Loucy (cell line): ENCODE measurements around the gene TRMO.

Experiments
- H2AFZ ChIP-seq: fragments of 200-600 bp; sonication (generic); 2 replicates; pipeline ENCODE4 v1.6.0; 2016; ENCODE audit warnings: antibody characterized with exemption, mild to moderate bottlenecking, low read length, moderate library complexity
- H3F3A ChIP-seq: fragments of 200-600 bp; 2 replicates; pipeline ENCODE4 v1.6.0; 2016; ENCODE audit warnings: antibody characterized with exemption, low read depth, mild to moderate bottlenecking
- H3K27me3 ChIP-seq: fragments of 200-600 bp; sonication (generic); 2 replicates; pipeline ENCODE4 v1.6.1; 2014; ENCODE audit warnings: low read length, mild to moderate bottlenecking; ENCODE audit not compliant: insufficient read depth, poor library complexity, severe bottlenecking
- H3K36me3 ChIP-seq: fragments of 200-600 bp; sonication (generic); 2 replicates; pipeline ENCODE4 v1.6.1; 2016; ENCODE audit warnings: low read length; ENCODE audit not compliant: insufficient read depth
- H3K4me1 ChIP-seq: fragments of 200-600 bp; sonication (generic); 2 replicates; pipeline ENCODE4 v1.5.1; 2014; ENCODE audit warnings: low read length, mild to moderate bottlenecking; ENCODE audit not compliant: insufficient read depth, poor library complexity, severe bottlenecking
- H3K4me2 ChIP-seq: fragments of 200-600 bp; sonication (generic); 2 replicates; pipeline ENCODE4 v1.6.0; 2014; ENCODE audit warnings: antibody characterized with exemption, low read length, low read depth, mild to moderate bottlenecking; ENCODE audit not compliant: poor library complexity, severe bottlenecking
- H3K4me3 ChIP-seq: fragments of 200-600 bp; sonication (generic); 2 replicates; pipeline ENCODE4 v1.5.1; 2014; ENCODE audit warnings: low read length, mild to moderate bottlenecking, mixed read lengths; ENCODE audit not compliant: poor library complexity, severe bottlenecking
- H3K79me2 ChIP-seq: fragments of 200-600 bp; sonication (generic); 2 replicates; pipeline ENCODE4 v1.6.1; 2014; ENCODE audit warnings: low read length; ENCODE audit not compliant: insufficient read depth
- H3K9ac ChIP-seq: fragments of 200-600 bp; sonication (generic); 2 replicates; pipeline ENCODE4 v1.6.0; 2014; ENCODE audit warnings: mild to moderate bottlenecking, low read depth, low read length, moderate library complexity; ENCODE audit not compliant: poor library complexity, severe bottlenecking
- H3K9me2 ChIP-seq: fragments of 200-600 bp; sonication (generic); replicated peaks from 2 replicates; pipeline ENCODE4 v1.6.1; 2016; ENCODE audit warnings: low read depth, low read length, mixed read lengths
- H3K9me3 ChIP-seq: fragments of 200-600 bp; sonication (generic); 2 replicates; pipeline ENCODE4 v1.6.1; 2014; ENCODE audit warnings: mild to moderate bottlenecking, antibody characterized with exemption, low read length, low read depth; ENCODE audit not compliant: insufficient read depth
- H4K20me1 ChIP-seq: fragments of 200-600 bp; sonication (generic); 2 replicates; pipeline ENCODE4 v1.6.0; 2014; ENCODE audit warnings: antibody characterized with exemption, low read length, mild to moderate bottlenecking; ENCODE audit not compliant: insufficient read depth, poor library complexity, severe bottlenecking
- EZH2phosphoT487 ChIP-seq: fragments of 200-600 bp; IDR thresholded peaks from 2 replicates; pipeline ENCODE4 v1.6.1; 2018; ENCODE audit warnings: antibody characterized with exemption, mild to moderate bottlenecking, moderate library complexity, borderline replicate concordance
- TF ChIP-seq, protein P1 (sequence below): fragments of 200-600 bp; sonication (generic); conservative IDR thresholded peaks from 2 replicates; pipeline ENCODE4 v1.5.1; 2014; ENCODE audit warnings: mild to moderate bottlenecking, antibody characterized with exemption, low read length

The TRMO gene

DNA sequence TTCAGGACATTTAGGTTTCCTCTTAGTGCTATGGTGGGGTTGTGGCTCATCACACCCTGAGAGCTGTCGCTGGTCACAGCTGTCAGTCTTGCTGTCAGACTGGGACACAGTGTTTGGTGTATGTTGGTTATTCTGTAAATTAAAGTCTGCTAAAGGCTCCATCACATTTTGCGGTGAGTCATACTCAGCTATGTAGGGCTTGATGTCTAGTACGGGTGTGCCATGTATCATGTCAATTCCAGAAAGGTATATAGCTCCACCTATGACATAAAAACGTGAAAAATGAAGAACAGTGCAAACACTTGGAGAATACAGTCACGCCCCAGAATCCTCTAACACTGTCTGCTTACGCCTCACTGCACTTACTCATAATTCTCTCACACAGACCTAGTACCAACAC is 11.9 kb downstream of the TRMO start:
- peaks cover 4% of the 10 kb centered on the region; the same call in 1 of the 2 replicates for H3K79me2 ChIP-seq
- H3K9me2 ChIP-seq = no peaks in the 10 kb centered on the region
- H3F3A ChIP-seq = no peaks in the 10 kb centered on the region
- no peaks in the 10 kb centered on the region for H3K9me3 ChIP-seq
- no peak overlapping the region for H3K4me3 ChIP-seq
- H3K4me2 ChIP-seq = no peak overlapping the region
- peaks cover 10% of the 10 kb centered on the region; the same call in 1 of the 2 replicates for H3K36me3 ChIP-seq
- H4K20me1 ChIP-seq = no peaks in the 10 kb centered on the region
- TF ChIP-seq EZH2phosphoT487 = no peak
- TF ChIP-seq, protein P1, sequence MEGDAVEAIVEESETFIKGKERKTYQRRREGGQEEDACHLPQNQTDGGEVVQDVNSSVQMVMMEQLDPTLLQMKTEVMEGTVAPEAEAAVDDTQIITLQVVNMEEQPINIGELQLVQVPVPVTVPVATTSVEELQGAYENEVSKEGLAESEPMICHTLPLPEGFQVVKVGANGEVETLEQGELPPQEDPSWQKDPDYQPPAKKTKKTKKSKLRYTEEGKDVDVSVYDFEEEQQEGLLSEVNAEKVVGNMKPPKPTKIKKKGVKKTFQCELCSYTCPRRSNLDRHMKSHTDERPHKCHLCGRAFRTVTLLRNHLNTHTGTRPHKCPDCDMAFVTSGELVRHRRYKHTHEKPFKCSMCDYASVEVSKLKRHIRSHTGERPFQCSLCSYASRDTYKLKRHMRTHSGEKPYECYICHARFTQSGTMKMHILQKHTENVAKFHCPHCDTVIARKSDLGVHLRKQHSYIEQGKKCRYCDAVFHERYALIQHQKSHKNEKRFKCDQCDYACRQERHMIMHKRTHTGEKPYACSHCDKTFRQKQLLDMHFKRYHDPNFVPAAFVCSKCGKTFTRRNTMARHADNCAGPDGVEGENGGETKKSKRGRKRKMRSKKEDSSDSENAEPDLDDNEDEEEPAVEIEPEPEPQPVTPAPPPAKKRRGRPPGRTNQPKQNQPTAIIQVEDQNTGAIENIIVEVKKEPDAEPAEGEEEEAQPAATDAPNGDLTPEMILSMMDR = no peak
- no peaks in the 10 kb centered on the region for H3K27me3 ChIP-seq
- no peak overlapping the region for H2AFZ ChIP-seq
- no peak overlapping the region for H3K9ac ChIP-seq
- peaks cover 23% of the 10 kb centered on the region for H3K4me1 ChIP-seq

DNA sequence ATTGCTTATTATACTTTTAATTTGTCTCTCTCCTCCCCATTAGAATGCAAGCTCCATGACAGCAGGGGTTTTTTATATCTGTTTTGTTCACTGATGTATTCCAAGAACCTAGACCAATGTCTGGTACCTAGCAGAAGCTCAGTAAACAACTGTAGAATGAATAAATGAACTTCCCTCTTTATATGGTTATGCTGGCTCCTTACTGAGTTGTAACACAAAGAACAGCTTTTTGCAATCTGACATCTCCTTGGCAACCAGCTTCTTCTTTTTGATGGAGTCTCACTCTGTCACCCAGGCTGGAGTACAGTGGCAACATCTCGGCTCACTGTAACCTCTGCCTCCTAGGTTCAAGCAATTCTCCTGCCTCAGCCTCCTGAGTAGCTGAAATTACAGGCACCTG is 13.6 kb downstream of the TRMO start:
- no peak overlapping the region for H3K4me2 ChIP-seq
- H3K9me2 ChIP-seq = no peaks in the 10 kb centered on the region
- peaks cover 4% of the 10 kb centered on the region; the same call in 1 of the 2 replicates for H3K79me2 ChIP-seq
- H3K36me3 ChIP-seq = peaks cover 10% of the 10 kb centered on the region; the same call in 1 of the 2 replicates
- no peak overlapping the region for H3K4me3 ChIP-seq
- no peaks in the 10 kb centered on the region for H4K20me1 ChIP-seq
- H3K27me3 ChIP-seq = no peaks in the 10 kb centered on the region
- H3K9me3 ChIP-seq = no peaks in the 10 kb centered on the region
- TF ChIP-seq EZH2phosphoT487 = no peak
- TF ChIP-seq, protein P1 = no peak
- no peak overlapping the region for H2AFZ ChIP-seq
- no peak overlapping the region for H3K9ac ChIP-seq
- peaks cover 31% of the 10 kb centered on the region for H3K4me1 ChIP-seq
- H3F3A ChIP-seq = no peaks in the 10 kb centered on the region

GRCh38 chr9:97907632-97908031 is 14.7 kb downstream of the TRMO start:
- Histone ChIP-seq H2AFZ (no peak overlapping the region), H3K9me2 (no peaks in the 10 kb centered on the region), H3F3A (no peaks in the 10 kb centered on the region), H3K9ac (peak overlapping the region; percentile 28), H3K79me2 (peaks cover 4% of the 10 kb centered on the region; the same call in 1 of the 2 replicates), H3K36me3 (peaks cover 7% of the 10 kb centered on the region; the same call in 1 of the 2 replicates), H4K20me1 (no peaks in the 10 kb centered on the region), H3K27me3 (no peaks in the 10 kb centered on the region), H3K4me3 (no peak overlapping the region), H3K9me3 (no peaks in the 10 kb centered on the region), H3K4me2 (peak overlapping the region; percentile 39), H3K4me1 (peaks cover 31% of the 10 kb centered on the region)
- TF ChIP-seq, protein P1 = no peak
- TF ChIP-seq EZH2phosphoT487 = no peak
